Astrocyte of the spinal cord (primary cell): ENCODE results near the gene PLAC8.
A peak's percentile ranks its signal among the peaks of the same experiment; 100 is the strongest.

Experiments used
- DNase-seq: peaks from one replicate; pipeline ENCODE4 v3.0.0; 2011; ENCODE audit warnings: low read depth, low spot score
- H3K4me3 ChIP-seq: 2 replicates; pipeline ENCODE4 v1.5.1; 2011; ENCODE audit warnings: low read depth, mild to moderate bottlenecking, low read length, moderate library complexity
- CTCF ChIP-seq: IDR thresholded peaks from 2 replicates; pipeline ENCODE4 v1.5.1; 2012; ENCODE audit warnings: low read depth, mild to moderate bottlenecking, low read length, inconsistent platforms
- in situ Hi-C: cut with HindIII; loops from 2 replicates; pipeline ENCODE4 v1.10.0; 2017; ENCODE audit warnings: low sequenced_read_pairs

The PLAC8 gene

GRCh38 chr4:83109480-83110222 lies 4.9 kb downstream of the PLAC8 start:
- peak overlapping the region; percentile 56 for H3K4me3 ChIP-seq
- DNase-seq = peak; percentile 20
- in situ Hi-C loops = no loop called here
- TF ChIP-seq CTCF = no peak

DNA sequence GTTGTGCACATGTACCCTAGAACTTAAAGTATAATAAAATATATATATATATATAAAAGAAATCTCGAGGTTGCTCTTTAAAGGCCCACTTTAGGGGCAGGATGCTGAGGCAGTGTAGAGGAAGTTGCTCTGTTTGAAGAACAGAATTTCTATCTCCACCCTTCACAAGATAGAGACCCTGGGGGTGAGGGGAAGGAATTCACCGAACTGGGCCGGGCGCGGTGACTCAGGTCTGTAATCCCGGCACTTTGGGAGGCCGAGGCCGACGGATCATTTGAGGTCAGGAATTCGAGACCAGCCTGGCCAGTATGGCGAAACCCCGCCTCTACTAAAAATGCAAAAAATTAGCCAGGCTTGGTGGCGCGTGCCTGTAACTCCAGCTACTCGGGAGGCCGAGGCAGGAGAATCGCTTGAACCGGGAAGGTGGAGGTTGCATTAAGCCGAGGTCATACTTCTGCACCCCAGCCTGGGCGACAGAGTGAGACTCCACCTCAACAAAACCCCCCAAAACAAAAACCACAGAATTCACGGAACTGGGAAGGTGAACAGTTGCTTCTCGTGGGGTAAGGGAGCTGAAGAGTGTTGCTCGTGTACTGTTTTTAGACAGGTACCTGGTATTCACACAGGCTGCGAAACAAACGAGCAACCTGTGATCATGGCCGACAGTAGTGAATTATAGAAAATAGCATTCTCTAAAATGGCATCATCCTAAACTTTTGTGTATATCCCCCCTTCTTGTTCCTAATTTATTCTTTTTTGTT lies 6.2 kb downstream of the PLAC8 start:
- DNase-seq = no peak
- no peak overlapping the region for H3K4me3 ChIP-seq
- in situ Hi-C loops = no loop called here
- TF ChIP-seq CTCF = no peak

DNA sequence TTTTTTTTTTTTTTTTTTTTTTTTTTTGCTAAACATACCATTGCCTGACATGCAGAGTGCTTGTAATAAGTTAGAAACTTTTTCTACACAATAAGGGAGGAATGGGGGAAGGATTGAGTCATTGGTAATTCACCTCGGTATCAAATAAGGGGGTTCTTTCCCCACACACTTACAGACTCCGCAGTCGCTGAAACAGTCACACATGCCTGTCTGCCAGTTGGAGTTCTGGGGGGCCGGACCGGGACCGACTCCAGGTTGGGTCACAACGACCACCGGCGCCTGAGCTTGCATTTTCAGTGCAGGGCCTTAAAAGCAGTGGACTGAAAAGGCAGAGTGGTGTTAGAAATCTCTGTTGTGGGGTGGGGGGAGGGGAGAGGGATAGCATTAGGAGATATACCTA lies 6.9 kb downstream of the PLAC8 start:
- no peak overlapping the region for H3K4me3 ChIP-seq
- TF ChIP-seq CTCF = no peak
- DNase-seq = no peak
- in situ Hi-C loops = no loop called here

- no peak overlapping the region for H3K4me3 ChIP-seq
- in situ Hi-C loops = no loop called here
- no peak for DNase-seq
- no peak for TF ChIP-seq CTCF
Observed at GRCh38 chr4:83104991-83105390, 9.5 kb downstream of the PLAC8 start.

GRCh38 chr4:83096397-83096796 lies 18.1 kb downstream of the PLAC8 start:
- no peak overlapping the region for H3K4me3 ChIP-seq
- no peak for TF ChIP-seq CTCF
- in situ Hi-C loops = no loop called here
- DNase-seq = no peak

DNA sequence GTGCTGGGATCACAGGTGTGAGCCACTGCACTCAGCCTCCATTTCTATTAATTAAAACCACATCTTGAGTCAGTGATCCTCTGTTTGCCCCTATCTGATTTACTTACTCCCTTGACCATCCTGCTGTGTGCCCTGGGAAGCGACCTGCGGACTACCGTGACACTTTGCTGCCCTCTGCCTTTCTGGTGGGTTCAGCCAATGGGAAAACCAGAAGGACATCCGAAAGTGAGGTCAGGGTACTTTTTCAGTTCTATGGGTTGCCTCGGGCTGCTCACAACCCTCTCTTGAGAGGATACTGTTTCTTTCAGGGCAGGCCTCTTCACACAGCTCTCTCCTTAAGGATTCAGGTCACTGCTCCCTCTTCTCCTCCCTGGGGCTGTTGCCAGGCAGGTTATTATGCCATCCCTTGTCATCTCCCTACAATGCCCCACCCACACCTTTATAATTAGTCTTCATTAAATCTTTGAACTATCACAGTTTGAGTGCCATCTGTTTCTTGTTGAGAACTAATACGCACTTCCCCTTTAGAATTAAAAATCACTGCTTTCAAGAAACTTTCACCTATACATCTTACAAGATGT lies 21.4 kb downstream of the PLAC8 start:
- no peak for DNase-seq
- no peak for TF ChIP-seq CTCF
- in situ Hi-C loops = no loop called here
- H3K4me3 ChIP-seq = no peak overlapping the region
